GM23338 (cell line): ENCODE measurements around the gene SUPT6H. TPM values are rescaled to one million over a fixed set of nuclear protein-coding genes. Genes with fewer than 3 reads are reported as not detected.

Experiments used
- ATAC-seq: fragments of 200-7000 bp; cut with Tn5 transposase; 3 replicates; pipeline ENCODE4 v1.9.1; 2020
- DNase-seq: peaks from one replicate; pipeline ENCODE4 v3.0.0-alpha.2; 2015; ENCODE audit warnings: low spot score
- H2AFZ ChIP-seq: fragments of 200-600 bp; sonication (generic); 2 replicates; pipeline ENCODE4 v1.8.0; 2016; ENCODE audit warnings: antibody characterized with exemption, mild to moderate bottlenecking, moderate library complexity
- H3F3A ChIP-seq: fragments of 200-600 bp; sonication (generic); replicated peaks from 2 replicates; pipeline ENCODE4 v1.8.0; 2017; ENCODE audit warnings: antibody characterized with exemption, mixed run types, low read depth
- H3K27ac ChIP-seq: fragments of 200-600 bp; sonication (generic); 2 replicates; pipeline ENCODE4 v1.6.1; 2016; ENCODE audit warnings: low read depth
- H3K27me3 ChIP-seq: fragments of 200-600 bp; sonication (generic); 2 replicates; pipeline ENCODE4 v1.8.0; 2016; ENCODE audit warnings: mild to moderate bottlenecking, mixed run types, moderate library complexity; ENCODE audit not compliant: insufficient read depth
- H3K36me3 ChIP-seq: fragments of 200-600 bp; sonication (generic); 2 replicates; pipeline ENCODE4 v1.8.0; 2016; ENCODE audit warnings: mild to moderate bottlenecking; ENCODE audit not compliant: insufficient read depth
- H3K4me1 ChIP-seq: fragments of 200-600 bp; sonication (generic); 2 replicates; pipeline ENCODE4 v1.8.0; 2016; ENCODE audit warnings: mild to moderate bottlenecking, moderate library complexity; ENCODE audit not compliant: insufficient read depth
- H3K4me2 ChIP-seq: fragments of 200-600 bp; sonication (generic); 2 replicates; pipeline ENCODE4 v1.7.1; 2017; ENCODE audit warnings: mixed run types
- H3K4me3 ChIP-seq: fragments of 200-600 bp; sonication (generic); 2 replicates; pipeline ENCODE4 v1.6.1; 2016; ENCODE audit warnings: mixed run types
- H3K79me2 ChIP-seq: fragments of 200-600 bp; sonication (generic); replicated peaks from 2 replicates; pipeline ENCODE4 v1.8.0; 2017; ENCODE audit warnings: mild to moderate bottlenecking; ENCODE audit not compliant: insufficient read depth
- H3K9me2 ChIP-seq: fragments of 200-600 bp; sonication (generic); 2 replicates; pipeline ENCODE4 v1.8.0; 2017; ENCODE audit not compliant: insufficient read depth
- H4K20me1 ChIP-seq: fragments of 200-600 bp; sonication (generic); replicated peaks from 2 replicates; pipeline ENCODE4 v1.8.0; 2017; ENCODE audit warnings: mild to moderate bottlenecking; ENCODE audit not compliant: insufficient read depth
- H3K27ac Mint-ChIP-seq: 2 replicates; pipeline ENCODE4 v1.8.0; 2020; ENCODE audit warnings: inconsistent platforms, mild to moderate bottlenecking, moderate library complexity, mixed read lengths
- H3K27me3 Mint-ChIP-seq: 3 replicates; pipeline ENCODE4 v1.8.0; 2022; ENCODE audit warnings: low read depth, mild to moderate bottlenecking, moderate library complexity, mixed read lengths, inconsistent platforms; ENCODE audit not compliant: insufficient read depth, poor library complexity
- H3K36me3 Mint-ChIP-seq: 3 replicates; pipeline ENCODE4 v1.8.0; 2021; ENCODE audit warnings: low read depth, mild to moderate bottlenecking, inconsistent platforms, moderate library complexity, mixed read lengths
- H3K4me1 Mint-ChIP-seq: 3 replicates; pipeline ENCODE4 v1.8.0; 2020; ENCODE audit warnings: mild to moderate bottlenecking, inconsistent platforms, mixed read lengths
- H3K4me3 Mint-ChIP-seq: 3 replicates; pipeline ENCODE4 v1.8.0; 2021; ENCODE audit warnings: moderate library complexity, mild to moderate bottlenecking, inconsistent platforms, mixed read lengths
- H3K9me3 Mint-ChIP-seq: 3 replicates; pipeline ENCODE4 v1.8.0; 2020; ENCODE audit warnings: moderate library complexity, mild to moderate bottlenecking, inconsistent platforms, mixed read lengths
- CTCF ChIP-seq, 2 experiments: fragments of 200-600 bp in 1 of 2; sonication (generic) in 1 of 2; conservative IDR thresholded peaks; 2 replicates each; pipeline versions ENCODE4 v1.5.1 to v1.6.1; 2016 to 2017; ENCODE audit warnings: antibody characterized with exemption in 2 of 2, low read depth in 2 of 2, mild to moderate bottlenecking in 2 of 2, moderate library complexity in 1 of 2
- ETS1 ChIP-seq: IDR thresholded peaks from 2 replicates; pipeline ENCODE4 v1.6.1; 2016; ENCODE audit warnings: antibody characterized with exemption
- EZH2 ChIP-seq: fragments of 200-600 bp; sonication (generic); IDR thresholded peaks from one replicate; pipeline ENCODE4 v1.8.0; 2017; ENCODE audit warnings: antibody characterized with exemption, mild to moderate bottlenecking, low read depth; ENCODE audit not compliant: unreplicated experiment
- EZH2phosphoT487 ChIP-seq: fragments of 200-600 bp; sonication (generic); IDR thresholded peaks from one replicate; pipeline ENCODE4 v1.8.1; 2018; ENCODE audit warnings: antibody characterized with exemption; ENCODE audit not compliant: unreplicated experiment
- JUNB ChIP-seq: IDR thresholded peaks from one replicate; pipeline ENCODE4 v1.6.1; 2016; ENCODE audit warnings: antibody characterized with exemption; ENCODE audit not compliant: unreplicated experiment
- NANOG ChIP-seq: IDR thresholded peaks from 2 replicates; pipeline ENCODE4 v1.6.1; 2016; ENCODE audit warnings: antibody characterized with exemption, borderline replicate concordance
- STAT1 ChIP-seq: IDR thresholded peaks from one replicate; pipeline ENCODE4 v1.6.1; 2016; ENCODE audit warnings: antibody characterized with exemption; ENCODE audit not compliant: unreplicated experiment
- ZNF331 ChIP-seq: fragments of 250-450 bp; sonication (Bioruptor Pico); IDR thresholded peaks from 2 replicates; pipeline ENCODE4 v1.5.0; 2020; ENCODE audit warnings: low read depth, mild to moderate bottlenecking, moderate library complexity
- ZNF462 ChIP-seq: fragments of 250-450 bp; sonication (Bioruptor Pico); IDR thresholded peaks from 2 replicates; pipeline ENCODE4 v1.5.0; 2020; ENCODE audit warnings: mild to moderate bottlenecking, moderate library complexity
- polyA plus RNA-seq: library from polyadenylated mRNA; unstranded; fragments of >200 nt; fragmentation: Nextera tagmentation; extraction: Ambion mirVana; gene quantifications from 2 replicates; pipeline ENCODE4 v1.2.1, GENCODE V29; 2016
- total RNA-seq: library from RNA; depleted of rRNA; stranded (reverse); fragments of >200 nt; shearing (Covaris generic); gene quantifications from 2 replicates; pipeline ENCODE4 v1.2.3, GENCODE V29; 2014

SUPT6H gene
- total and polyA plus RNA-seq, 2 experiments from 2014 or later, result 17.8 to 70.7 TPM

- H3K4me3 Mint-ChIP-seq, result peak overlapping the region; percentile 97
- H3K4me3 ChIP-seq, result peak overlapping the region; percentile 72
- peak; percentile 83 for DNase-seq
- H3K4me1 ChIP-seq, result peaks cover 30% of the 10 kb centered on the region
- peaks cover 23% of the 10 kb centered on the region for H3K27me3 Mint-ChIP-seq
- peaks cover 54% of the 10 kb centered on the region for H3K36me3 Mint-ChIP-seq
- H3K4me1 Mint-ChIP-seq, result peaks cover 37% of the 10 kb centered on the region
- peak overlapping the region; percentile 99 for H3K27ac ChIP-seq
- H3K27ac Mint-ChIP-seq, result peak overlapping the region; percentile 97
- peak overlapping the region; percentile 80 for H2AFZ ChIP-seq
- no peaks in the 10 kb centered on the region; the same call in 2 of the 3 replicates for H3K9me3 Mint-ChIP-seq
- H3K4me2 ChIP-seq, result peak overlapping the region; percentile 91
- H3K27me3 ChIP-seq, result no peaks in the 10 kb centered on the region
- peaks cover 13% of the 10 kb centered on the region; the same call in 1 of the 2 replicates for H3K36me3 ChIP-seq
- peaks cover 10% of the 10 kb centered on the region; the same call in 1 of the 2 replicates for H4K20me1 ChIP-seq
- TF ChIP-seq STAT1 (no peak), CTCF (conservative IDR thresholded peaks at IDR 0.05; ENCODE audit: low read depth in 2 of 2) (0 out of 4 replicates have a peak, but pooled peaks of 1 of the 2 experiments have one; percentile 10), JUNB (no peak)
- H3F3A ChIP-seq, result peaks cover 53% of the 10 kb centered on the region
- peak; percentile 42 for ATAC-seq
- no peaks in the 10 kb centered on the region for H3K9me2 ChIP-seq
- H3K79me2 ChIP-seq, result peaks cover 39% of the 10 kb centered on the region
These were observed 50.2 kb downstream of the SUPT6H start for GRCh38 chr17:28712032-28712704.

- Mint-ChIP-seq H3K36me3 (peaks cover 50% of the 10 kb centered on the region), H3K27me3 (peaks cover 20% of the 10 kb centered on the region), H3K4me1 (peaks cover 31% of the 10 kb centered on the region), H3K27ac (peak overlapping the region; percentile 86), H3K4me3 (peak overlapping the region; percentile 97), H3K9me3 (no peaks in the 10 kb centered on the region)
- Histone ChIP-seq H3K9me2 (no peaks in the 10 kb centered on the region), H3K4me1 (peaks cover 24% of the 10 kb centered on the region), H3K27me3 (no peaks in the 10 kb centered on the region), H3K79me2 (peaks cover 41% of the 10 kb centered on the region), H3K4me3 (peak overlapping the region; percentile 72), H3F3A (peaks cover 48% of the 10 kb centered on the region), H3K36me3 (peaks cover 13% of the 10 kb centered on the region; the same call in 1 of the 2 replicates), H2AFZ (no peak overlapping the region; the same call in 1 of the 2 replicates), H3K4me2 (peak overlapping the region; percentile 91), H4K20me1 (peaks cover 5% of the 10 kb centered on the region; the same call in 1 of the 2 replicates), H3K27ac (peak overlapping the region; percentile 99)
- DNase-seq (no peak), ATAC-seq (no peak)
- TF ChIP-seq NANOG (no peak), ETS1 (no peak), EZH2phosphoT487 (no peak), ZNF462 (CRISPR knock-in tag) (no peak), ZNF331 (no peak), EZH2 (no peak), JUNB (no peak), STAT1 (no peak)
These were observed 50.9 kb downstream of the SUPT6H start for GRCh38 chr17:28712705-28713415.
